ENCODE data around the gene WHRN.
A peak's percentile ranks its signal among the peaks of the same experiment; 100 is the strongest.

The WHRN gene

DNA sequence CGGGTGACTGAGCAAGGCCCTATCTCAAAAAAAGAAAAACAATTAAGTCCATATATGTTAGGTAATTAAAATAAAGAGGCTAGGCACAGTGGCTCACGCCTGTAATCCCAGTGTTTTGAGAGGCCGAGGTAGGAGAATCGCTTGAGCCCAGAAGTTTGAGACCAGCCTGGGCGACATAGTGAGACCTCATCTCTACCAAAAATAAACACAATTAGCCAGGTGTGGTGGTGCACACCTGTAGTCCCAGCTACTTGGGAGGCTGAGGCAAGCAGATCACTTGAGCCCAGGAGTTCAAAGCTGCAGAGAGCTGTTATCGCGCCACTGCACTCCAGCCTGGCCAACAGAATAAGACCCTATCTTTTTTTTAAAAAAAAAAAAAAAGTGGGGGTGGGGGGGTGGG lies 12.3 kb downstream of the WHRN start:
- DNase-seq (ENCODE audit: low spot score), result no peak

DNA sequence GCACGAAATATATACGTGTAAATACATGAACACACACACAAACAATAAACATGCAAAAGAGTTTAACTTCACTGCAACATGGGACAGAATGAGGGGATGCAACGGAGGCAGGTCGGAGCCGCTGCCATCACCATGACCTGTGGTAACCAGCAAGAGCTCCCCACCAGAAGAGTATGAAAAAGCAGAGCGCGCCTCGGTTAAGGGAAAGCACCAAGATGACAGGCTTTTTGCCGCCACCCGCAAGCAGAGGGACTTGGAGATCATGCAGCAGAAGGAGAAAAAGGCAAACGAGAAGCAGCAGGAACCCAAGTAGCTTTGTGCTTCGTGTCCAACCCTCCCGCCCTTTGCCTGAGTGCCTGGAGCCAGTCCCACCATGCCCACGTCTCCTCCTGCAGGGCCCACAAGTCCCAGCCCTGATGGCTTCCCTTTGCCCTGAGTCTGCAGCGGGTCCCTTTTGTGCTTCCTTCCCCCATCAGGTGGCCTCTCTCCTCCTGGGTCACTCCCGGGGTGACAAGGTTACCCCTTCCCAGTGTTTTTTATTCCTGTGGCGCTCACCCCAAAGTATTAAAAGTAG lies 13.8 kb downstream of the WHRN start:
- DNase-seq (ENCODE audit: low spot score), result no peak

DNA sequence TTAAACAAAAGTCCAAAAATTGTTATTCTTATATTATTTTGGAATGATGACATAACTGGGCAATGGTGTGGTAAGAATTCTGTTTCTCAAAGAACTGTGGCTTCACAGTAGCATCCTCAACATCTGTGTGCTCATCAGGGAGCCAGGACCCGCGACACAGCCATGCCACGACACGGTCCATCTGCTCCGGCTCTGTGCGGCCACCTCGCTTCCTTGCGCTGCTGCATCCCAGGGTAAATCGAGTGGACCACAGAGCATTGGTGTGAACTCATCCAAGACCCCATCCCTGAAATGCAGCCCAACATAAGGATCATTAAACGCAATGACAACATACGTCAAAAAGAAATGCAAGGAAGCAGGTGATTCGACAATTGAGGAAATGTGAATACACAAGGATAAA lies 15.3 kb downstream of the WHRN start:
- DNase-seq (ENCODE audit: low spot score), result no peak

DNA sequence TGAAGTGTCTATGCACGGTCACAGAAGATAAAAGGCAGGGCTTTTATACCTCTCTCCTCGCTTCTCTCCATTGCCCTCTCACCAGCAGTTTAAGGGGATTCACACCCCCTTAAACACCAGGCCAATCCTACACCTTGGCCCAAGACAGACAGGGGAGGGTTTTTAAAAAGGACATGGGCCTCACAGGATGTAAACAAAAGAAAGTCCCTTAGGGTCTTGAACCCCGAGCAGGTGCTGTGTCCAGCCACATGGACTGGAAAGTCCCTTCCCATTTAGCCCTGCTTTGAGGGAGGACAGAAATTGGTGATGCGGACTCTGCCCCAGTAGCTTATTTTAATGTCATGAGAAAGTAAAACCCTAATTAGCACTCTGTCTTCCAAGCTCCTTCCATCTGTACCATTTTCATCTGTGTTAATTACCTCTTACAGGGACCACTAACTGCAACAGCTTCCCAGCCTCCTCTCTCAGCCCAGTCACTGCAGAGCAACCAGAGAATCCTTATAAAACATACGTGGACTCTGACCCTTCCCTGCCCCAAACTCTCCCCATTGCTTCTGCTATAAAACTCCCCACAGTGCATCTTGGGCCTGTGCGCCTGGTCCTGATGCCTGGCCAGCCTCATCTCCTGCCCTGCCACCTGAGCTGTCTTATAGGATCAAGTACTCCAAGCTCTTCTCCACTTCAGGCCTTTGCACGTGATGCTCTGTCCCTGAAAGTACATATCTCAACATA lies 16.7 kb downstream of the WHRN start:
- peak; percentile 12 for DNase-seq (ENCODE audit: low spot score)

DNA sequence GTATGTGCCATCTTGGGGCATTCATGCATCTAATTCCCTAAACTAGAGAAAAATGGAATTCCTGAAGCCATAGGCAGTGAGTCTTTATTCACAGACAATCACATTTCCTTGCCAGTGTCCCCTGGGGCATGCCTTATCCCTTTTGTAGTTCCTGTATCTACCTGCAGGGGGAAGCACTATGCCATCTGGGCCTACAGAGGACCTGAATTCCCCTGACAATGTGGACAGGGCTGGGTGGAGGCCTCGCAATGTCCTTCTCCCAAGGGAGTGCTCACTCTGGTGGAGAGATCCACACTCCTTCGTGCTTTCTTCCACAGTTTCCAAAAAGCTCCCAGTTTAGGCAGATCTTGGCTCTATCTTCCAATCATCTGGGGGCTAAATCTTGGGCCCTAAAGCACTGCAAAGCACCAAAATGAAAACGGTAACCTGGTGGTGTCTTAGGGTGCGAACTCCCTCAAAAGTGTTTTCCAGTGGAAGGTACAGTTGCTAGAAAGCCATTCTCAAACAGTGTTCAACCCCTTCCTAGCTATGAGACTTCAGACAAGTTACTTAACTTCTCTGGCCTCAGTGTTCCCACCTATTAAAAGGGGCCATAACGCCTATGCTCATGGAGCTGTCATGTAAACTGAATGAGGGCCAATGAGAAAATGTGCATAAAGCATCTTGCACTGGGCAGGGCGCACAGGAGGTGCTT lies 17.5 kb downstream of the WHRN start:
- peak; percentile 81 for DNase-seq (ENCODE audit: low spot score)

DNA sequence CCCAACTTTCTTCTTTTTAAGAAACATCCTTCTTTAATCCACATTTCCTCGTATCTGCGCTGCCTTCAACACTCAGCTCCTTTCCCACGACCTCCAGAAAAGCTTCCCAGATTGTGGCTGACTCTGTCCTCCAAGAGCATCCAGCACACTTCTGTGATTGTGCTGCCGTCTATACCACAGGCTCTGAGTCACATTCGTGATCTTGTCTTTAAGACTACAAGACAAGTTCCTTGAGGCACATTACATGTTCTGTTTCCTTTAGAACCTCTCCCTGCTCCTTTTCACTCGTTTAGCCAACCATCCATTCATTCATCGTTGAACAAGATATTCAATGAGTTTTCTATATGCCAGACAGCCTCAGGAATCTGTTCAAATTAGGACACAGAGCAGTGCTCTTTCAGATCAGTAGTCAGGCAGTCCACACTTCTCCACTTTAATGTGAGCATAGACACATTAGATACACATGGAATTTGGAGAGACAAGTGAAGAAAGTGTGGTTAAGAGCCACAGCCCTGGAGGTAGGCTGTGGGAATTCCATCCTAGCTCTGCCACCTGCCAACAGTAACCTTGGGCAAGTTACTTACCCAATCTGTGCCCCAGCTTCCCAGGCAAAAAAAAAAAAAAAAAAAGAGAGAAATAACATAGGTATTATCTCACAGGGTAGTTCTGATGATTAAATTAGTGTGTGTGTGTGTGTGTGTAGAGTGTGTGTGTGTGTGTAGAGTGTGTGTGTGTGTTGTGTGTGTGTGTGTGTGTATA lies 18.9 kb downstream of the WHRN start:
- DNase-seq (ENCODE audit: low spot score), result no peak

DNA sequence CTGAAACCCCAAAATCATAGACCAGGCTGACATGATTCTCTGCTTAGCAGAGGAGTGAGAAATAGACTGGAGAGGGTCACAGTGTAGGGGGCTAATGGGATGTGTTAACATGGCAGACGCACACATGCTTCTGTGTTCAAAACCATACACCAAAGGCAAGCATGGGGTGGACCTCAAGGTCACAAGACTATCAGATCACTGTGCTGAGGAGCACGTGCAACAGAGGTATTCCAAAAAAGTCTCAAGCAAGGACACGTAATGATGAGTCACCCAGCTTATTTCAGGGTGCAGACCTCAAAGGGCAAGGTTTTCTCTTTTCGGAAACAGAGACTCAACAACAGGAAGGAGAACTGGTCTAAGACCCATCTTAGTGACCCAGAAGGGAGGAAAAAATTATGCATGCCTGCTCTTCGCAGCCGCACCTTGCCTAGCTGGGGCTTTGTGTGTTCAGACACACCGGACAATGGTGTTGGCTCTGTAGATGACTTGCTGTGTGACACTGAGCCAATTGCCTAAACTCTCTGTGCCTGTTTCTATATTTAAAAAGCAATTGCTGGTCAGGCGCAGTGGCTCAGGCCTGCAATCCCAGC lies 20.3 kb downstream of the WHRN start:
- peak; percentile 22 for DNase-seq (ENCODE audit: low spot score)

DNA sequence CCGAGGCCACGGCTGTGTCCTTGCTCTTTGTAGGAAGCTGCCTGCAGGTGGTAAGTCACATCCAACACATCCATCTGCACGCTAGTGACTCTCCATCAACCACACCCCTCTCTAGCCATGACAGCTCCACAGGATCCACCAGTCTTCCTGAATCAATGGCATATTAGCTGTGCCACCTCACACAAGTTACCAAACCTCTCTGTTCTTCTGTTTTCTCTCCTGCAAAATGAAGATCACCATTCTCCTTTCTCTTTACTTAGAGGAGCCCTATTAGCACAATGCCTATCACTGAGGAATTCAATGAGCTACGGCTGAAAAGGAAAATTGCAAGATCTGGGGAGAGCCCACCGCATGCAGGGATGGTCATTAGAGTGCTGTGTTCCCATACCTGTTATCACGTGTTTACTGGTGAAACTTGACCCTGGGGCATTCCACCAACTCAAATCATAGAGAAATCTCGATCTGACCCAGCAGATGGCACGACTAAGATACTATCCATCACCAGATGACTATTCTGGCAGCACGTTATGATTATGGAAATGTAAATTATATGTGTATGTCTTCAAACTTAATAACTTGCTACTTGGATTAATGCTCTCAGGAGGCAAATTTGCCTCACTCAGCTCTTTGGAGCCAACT lies 20.9 kb downstream of the WHRN start:
- DNase-seq (ENCODE audit: low spot score), result no peak

DNA sequence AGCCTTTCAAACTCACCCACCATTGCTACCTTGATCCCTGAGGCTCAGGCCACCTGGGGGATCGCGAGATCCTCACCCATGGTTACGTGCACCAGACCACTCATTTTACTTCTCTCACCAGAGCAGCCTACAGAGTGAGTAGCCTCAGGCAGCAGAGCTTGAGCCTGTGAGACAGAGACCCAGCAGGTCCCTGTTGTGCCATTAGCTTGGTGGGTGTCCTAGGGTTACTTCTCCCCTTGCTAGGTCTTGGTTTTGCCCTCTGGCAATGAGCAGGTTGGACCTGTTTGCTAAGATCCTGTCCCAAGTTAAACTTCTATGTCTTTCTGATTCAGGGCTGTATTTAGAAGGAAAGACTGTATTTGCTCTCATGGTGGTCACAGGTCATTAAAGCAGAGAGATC lies 21.8 kb downstream of the WHRN start:
- DNase-seq (ENCODE audit: low spot score), result no peak

DNA sequence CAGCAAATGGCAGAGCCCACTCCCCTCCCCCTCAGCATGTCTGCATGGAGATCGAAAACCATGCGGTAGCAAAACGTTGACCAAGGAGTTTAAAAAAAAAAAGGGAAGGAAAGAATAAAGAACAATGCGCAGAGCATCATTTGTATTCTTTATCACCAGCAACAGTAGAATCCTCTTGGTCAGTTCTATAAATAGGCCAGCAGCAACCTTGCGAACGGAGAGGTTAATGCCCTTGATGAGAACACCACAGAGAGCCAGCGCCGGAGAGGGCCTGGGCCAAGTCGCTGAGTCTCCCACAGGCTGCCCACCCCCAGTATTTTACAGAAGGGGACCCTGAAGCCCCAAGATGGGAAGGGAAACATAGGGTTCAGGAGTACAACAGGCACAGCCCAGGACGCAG lies 22.7 kb downstream of the WHRN start:
- no peak for DNase-seq (ENCODE audit: low spot score)

DNA sequence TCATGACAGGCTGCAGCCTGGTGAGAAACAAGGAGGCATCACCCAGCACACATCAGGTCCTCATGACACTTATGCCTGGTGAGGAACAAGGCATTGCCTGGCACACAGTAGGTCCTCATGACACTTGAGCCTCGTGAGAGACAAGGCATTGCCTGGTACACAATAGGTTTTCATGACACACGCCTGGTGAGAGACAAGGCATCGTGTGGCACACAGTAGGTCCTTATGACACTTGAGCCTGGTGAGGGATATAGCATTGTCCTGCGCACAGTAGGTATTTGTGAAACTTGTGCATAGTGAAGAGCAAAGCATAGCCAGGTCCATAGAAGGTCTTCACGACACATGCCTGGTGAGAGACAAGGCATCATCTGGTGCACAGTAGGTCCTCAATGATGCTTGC lies 23.5 kb downstream of the WHRN start:
- DNase-seq (ENCODE audit: low spot score), result no peak

DNA sequence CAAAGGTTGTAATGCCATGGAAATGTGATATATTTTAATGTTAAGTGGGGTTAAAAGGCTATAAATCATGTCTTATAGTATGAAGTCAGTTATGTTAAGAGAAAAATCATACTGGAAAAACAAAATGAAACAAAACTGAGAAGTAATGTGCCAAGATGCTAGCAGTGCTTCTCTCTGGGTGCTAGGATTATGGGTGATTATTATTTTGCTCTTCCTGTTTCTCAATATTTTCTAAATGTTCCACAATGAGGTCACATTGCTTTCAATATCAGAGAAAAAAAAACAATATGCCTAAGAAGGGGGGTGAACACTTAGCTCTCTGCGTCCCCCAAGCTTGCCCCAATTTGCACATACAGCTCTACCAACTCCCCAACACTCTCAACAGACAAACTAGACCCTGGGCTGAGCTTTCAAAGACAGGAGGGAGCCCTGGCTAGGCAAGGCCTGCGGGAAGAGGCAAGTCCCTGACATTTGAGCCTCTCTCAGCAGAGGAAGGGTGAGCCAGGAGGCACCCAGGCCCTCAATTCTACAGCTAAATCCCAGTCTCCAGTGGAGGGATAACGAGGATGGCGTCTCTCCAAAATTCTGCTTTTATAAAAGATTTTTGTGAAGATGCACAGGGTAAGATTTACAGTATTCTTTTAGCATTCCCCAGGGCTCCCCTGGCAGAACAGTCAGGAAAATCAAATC lies 24.4 kb downstream of the WHRN start:
- DNase-seq (ENCODE audit: low spot score), result no peak

DNA sequence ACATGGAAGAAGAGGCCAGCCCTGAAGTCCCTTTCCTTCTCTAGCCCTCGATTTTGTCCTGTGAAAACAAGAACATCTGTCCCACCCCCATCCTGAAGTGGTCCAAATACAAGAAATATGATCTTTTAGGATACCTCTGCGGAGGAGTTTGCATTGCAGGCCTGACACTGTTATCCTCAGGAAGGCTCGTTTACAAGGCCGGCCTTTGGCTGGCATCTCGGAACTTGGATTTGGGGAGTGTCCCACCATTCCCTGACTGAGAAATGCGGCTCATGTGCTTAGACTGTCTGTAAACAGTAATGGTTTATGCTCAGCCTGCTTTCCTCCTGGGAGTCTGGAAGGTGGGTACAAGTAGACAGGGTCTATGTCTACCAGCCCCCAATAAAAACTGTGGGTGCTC lies 26.4 kb downstream of the WHRN start:
- DNase-seq (ENCODE audit: low spot score), result no peak

DNA sequence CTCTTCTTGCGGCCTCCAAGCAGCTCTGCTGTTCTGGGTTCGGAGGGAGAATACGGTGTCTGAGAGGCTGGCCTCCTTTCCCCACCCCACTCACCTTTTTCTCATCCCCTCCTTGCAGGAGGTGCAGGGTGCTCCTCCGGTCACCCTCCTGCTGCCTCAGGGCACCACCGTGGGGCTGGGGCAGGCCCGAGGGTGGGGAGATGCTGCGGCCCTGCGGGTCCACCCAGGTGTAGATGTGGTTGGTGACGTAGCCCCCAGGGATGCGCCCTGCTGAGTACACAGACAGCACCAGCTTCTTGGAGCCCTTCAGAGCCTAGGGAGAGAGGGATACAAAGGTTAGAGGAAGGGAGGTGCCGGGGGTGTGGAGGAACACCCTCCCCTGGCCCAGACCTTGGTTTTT lies 26.8 kb downstream of the WHRN start:
- DNase-seq (ENCODE audit: low spot score), result no peak

DNA sequence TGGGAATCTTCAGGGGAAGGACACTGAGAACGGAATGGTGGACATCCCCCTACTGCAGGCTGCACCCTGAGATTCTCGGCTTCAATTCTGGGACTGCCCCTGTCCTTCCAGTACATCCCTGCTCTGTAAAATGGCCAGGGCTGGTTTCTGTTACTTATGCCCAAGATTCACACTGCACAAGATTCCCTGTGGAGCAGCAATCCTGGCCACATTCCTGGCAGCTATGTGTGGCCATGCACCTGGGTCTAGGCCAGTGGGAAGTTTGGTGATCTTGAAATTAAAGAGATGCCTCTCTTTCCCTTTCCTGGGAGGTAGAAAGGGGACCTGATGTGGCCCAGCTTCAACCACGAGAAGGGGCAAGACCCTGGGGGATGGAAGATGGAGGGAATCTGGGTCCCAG lies 27.6 kb downstream of the WHRN start:
- DNase-seq (ENCODE audit: low spot score), result no peak

DNA sequence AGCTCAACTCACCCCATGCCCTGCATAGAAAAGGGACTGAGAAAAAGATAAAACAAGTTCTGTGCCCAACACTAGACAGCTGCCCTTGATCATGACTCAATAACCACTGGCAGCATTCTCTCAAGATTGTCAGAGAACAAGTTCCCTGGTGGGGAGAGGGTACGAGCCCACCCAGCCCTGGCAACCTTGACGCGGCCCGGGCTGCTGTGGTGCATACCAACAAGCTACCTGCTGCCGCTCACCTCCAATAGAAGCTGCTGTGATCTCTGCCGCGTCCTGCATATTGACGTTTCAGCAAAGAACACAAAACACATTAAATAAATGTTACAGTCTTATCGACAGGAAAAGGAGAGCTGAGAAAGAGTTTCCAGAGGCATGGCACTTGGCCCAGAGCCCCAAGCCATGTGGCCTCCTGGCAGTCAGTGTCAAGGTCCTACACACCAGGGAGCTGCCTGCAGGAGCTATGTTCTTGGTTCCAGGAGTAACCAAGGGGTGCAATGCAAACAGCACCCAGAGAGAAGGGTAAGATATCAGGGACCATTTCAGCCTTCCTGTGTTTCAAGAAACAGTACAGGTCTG lies 28.3 kb downstream of the WHRN start:
- DNase-seq (ENCODE audit: low spot score), result no peak

DNA sequence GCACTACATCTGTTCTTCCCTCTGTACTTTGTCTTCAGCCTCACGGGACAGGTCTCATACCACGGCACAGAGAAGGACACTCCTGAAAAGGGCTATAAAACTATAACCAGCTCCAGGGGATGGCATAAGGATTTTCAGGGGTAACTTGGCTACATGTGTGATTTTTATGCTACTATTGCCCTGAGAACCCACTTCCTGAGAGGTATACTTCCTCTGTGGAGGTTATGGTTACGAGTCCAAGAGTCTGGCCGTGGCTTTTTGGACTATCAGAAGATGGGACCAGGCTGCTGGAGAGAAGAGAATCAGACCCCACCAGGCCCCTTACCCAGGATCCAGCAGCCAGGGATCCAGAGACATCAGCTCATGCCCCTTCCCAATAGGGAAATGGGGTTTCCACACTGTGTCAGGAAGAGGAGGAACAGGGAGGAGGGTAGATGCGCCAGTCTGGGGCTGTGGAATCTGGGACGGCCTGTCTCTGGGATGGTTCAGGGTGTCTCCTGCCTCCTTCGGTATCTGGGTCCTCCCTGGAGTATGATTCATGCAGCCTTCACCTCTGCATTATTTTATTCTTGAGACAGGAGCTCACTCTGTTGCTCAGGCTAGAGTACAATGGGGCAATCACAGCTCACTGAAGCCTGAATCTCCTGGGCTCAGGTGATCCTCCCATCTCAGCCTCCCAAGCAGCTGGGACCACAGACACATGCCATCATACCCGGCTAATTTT lies 29.7 kb downstream of the WHRN start:
- no peak for DNase-seq (ENCODE audit: low spot score)

DNA sequence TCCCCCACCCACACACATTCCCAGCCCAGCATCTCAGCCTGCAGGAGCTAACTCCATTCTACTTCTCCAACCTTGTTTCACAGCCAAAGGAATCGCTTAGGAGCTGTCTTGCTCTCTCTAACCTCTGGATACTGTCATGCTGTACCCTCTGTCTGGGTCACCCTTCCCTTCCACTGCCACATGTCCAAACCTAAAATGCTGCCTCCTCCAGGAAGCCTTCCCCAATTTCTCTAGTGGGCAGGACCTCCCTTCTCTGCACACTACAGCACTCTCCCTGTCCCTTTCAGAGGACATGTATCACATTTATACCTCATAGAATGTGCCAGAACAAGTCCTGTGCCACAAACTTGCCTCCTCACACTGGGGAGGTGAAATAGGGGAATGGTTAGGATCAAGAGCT lies 30.8 kb downstream of the WHRN start:
- no peak for DNase-seq (ENCODE audit: low spot score)

DNA sequence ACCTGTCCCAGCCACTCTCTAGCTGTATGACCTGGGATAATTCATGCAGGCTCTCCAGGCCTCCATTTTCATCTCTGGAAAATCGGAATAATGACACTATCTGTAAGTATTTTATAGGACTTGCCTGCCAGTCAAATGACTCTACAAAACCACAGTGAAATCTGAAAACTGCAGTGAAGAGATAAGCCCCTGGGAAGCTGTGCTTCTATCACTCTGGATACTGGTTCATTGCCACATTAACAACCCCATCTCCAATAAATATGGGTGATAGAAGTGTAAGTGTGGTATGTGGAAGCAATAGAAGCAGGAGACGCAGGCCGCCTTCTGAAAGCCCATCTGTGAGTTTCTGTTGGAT lies 31.8 kb downstream of the WHRN start:
- no peak for DNase-seq (ENCODE audit: low spot score)

DNA sequence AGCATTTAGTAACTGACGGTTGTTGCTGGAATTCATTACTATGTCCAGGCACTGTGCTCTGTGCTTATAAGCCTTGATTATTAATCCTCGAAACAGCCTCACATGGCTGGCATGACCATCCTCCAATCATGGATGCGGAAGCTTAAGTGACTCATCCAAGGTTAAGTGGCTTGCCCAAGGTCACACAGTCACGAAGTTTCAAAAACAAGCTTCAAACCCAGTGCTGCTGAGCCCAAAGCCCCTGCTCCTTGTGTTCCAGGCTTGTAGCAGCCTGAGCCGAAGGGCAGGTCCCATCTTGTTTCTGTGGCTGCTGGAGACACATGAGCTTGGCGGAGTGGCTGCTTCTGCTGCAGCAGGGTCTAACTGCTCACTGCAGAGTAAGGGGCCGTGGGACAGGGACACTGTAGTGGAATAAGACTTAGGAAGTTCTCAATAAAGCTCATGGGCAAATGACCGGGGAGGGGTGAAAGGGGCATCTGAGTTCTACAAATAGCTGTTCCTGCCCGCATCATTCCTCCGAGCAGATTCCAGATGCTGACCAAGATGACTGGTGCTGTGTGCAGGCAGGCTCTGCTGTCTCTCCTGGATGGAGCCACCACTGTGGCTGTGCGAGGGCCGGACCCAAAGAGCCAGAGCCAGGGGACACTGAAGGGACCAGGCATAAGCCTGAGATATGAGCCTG lies 32.4 kb downstream of the WHRN start:
- no peak for DNase-seq (ENCODE audit: low spot score)

Measured in NAMALWA (cell line).